H1 (cell line): ENCODE results near the gene DOCK3. TPM values are rescaled to one million over a fixed set of nuclear protein-coding genes. Genes with fewer than 3 reads are reported as not detected.

Experiments
- CBX8 ChIP-seq: fragments of 300-800, 300-1000 bp; sonication (generic); IDR thresholded peaks from 2 replicates; pipeline ENCODE4 v1.7.1; 2016; ENCODE audit warnings: low read depth, low read length, borderline replicate concordance
- CTBP2 ChIP-seq: IDR thresholded peaks from 2 replicates; pipeline ENCODE4 v1.7.0; 2011; ENCODE audit warnings: borderline replicate concordance, mild to moderate bottlenecking, moderate library complexity, mixed read lengths, low read length; ENCODE audit not compliant: insufficient read depth, insufficient read length
- EP300 ChIP-seq, 2 experiments: IDR thresholded peaks; 1 replicate in 1 of 2; 2 replicates in 1 of 2; pipeline ENCODE4 v1.6.1; 2011 to 2012; ENCODE audit warnings: low read depth in 2 of 2, low read length in 2 of 2, mild to moderate bottlenecking in 2 of 2, borderline replicate concordance in 1 of 2, inconsistent platforms in 1 of 2, moderate library complexity in 1 of 2
- EZH2 ChIP-seq: fragments of 200-600 bp; sonication (generic); IDR thresholded peaks from 2 replicates; pipeline ENCODE4 v1.7.1; 2012; ENCODE audit warnings: low read depth, mild to moderate bottlenecking, moderate library complexity, low read length, inconsistent platforms; ENCODE audit not compliant: severe bottlenecking
- GTF2F1 ChIP-seq: IDR thresholded peaks from 2 replicates; pipeline ENCODE4 v1.6.1; 2012; ENCODE audit warnings: low read depth, low read length, improper control_type of control experiment, borderline replicate concordance
- KDM5A ChIP-seq: fragments of 200-600 bp; IDR thresholded peaks from 2 replicates; pipeline ENCODE4 v1.7.1; 2012; ENCODE audit warnings: mild to moderate bottlenecking, low read length, inconsistent platforms, mixed read lengths
- NANOG ChIP-seq: IDR thresholded peaks from 2 replicates; pipeline ENCODE4 v1.6.1; 2011; ENCODE audit warnings: low read length, low read depth, mild to moderate bottlenecking, inconsistent platforms; ENCODE audit not compliant: insufficient read depth, poor library complexity, severe bottlenecking
- POU5F1 ChIP-seq: IDR thresholded peaks from 2 replicates; pipeline ENCODE4 v1.6.1; 2011; ENCODE audit warnings: low read depth, mild to moderate bottlenecking, low read length, moderate library complexity
- RNF2 ChIP-seq: fragments of 200-900, 300-1000 bp; sonication (generic); IDR thresholded peaks from 2 replicates; pipeline ENCODE4 v1.7.1; 2016; ENCODE audit warnings: borderline replicate concordance, low read depth, mild to moderate bottlenecking, antibody characterized with exemption, low read length; ENCODE audit not compliant: poor library complexity, severe bottlenecking; ENCODE audit errors: missing control alignments
- SAP30 ChIP-seq: fragments of 300-600 bp; sonication (generic); IDR thresholded peaks from 2 replicates; pipeline ENCODE4 v1.7.1; 2012; ENCODE audit warnings: low read length, moderate library complexity, mild to moderate bottlenecking, inconsistent platforms; ENCODE audit not compliant: insufficient read depth, insufficient replicate concordance
- SRF ChIP-seq: IDR thresholded peaks from 2 replicates; pipeline ENCODE4 v1.6.1; 2011; ENCODE audit warnings: mild to moderate bottlenecking, low read depth, low read length, moderate library complexity
- TAF1 ChIP-seq: IDR thresholded peaks from 2 replicates; pipeline ENCODE4 v1.6.1; 2011; ENCODE audit warnings: mild to moderate bottlenecking, low read depth, low read length
- TCF12 ChIP-seq: IDR thresholded peaks from 2 replicates; pipeline ENCODE4 v1.6.1; 2011; ENCODE audit warnings: low read depth, mild to moderate bottlenecking, low read length
- TEAD4 ChIP-seq: IDR thresholded peaks from 2 replicates; pipeline ENCODE4 v1.6.1; 2012; ENCODE audit warnings: low read depth, low read length, inconsistent platforms, mixed read lengths
- polyA plus RNA-seq, 7 experiments: library from polyadenylated mRNA; depleted of rRNA in 3 of 7; stranded (reverse) in 5 of 7; unstranded in 2 of 7; fragments of >200 nt in 5 of 7; fragments of 200-250 nt in 2 of 7; gene quantifications; 1 replicate in 5 of 7; 2 replicates in 1 of 7; 4 replicates in 1 of 7; pipeline versions ENCODE4 v1.2.1 to v1.2.3, GENCODE V29; 2011 to 2013; ENCODE audit warnings: missing spikeins in 2 of 7, mixed read lengths in 2 of 7
- total RNA-seq: library from RNA; stranded (reverse); fragmentation: NEBNext Ultra II Directional; extraction: Animal tissue kit (Norgen Biotek cat#: 25700); gene quantifications from 2 replicates; pipeline ENCODE4 v1.2.1, GENCODE V29; 2021
- TF ChIP-seq, protein P1 (sequence below): IDR thresholded peaks from 2 replicates; pipeline ENCODE4 v1.6.1; 2012; ENCODE audit warnings: inconsistent platforms

DOCK3 gene
- total and polyA plus RNA-seq, 2 of the 8 experiments (the other 6 are each of a cell fraction or from before 2014, with no cell fraction given) = 2.7 to 5.0 TPM

DNA sequence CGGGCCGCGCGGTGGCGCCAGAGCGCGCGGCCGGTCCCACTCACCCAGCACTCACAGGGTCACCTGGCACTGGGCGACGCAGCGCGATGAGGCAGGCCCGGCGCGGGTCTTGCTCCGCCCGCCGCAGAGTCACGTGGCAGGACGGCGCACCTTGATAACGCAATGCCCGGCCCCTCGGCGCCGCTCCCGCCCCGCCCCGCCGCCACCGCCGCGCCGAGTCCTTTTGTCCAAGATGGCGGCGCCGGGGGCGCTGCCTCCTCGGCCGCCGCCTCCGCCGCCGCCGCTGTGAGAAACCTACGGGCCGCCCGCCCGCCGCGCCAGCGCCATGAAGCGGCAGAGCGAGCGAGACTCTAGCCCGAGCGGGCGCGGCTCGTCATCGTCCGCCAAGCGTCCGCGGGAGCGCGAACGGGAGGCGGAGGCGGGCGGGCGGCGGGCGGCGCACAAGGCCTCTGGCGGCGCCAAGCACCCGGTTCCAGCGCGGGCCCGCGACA is 716.4 kb downstream of the DOCK3 start, which contains the start of gene RBM15B (continued):
- TF ChIP-seq RNF2 (no peak), SRF (peak; percentile 78), KDM5A (0 out of 2 replicates have a peak, but pooled peaks have one; percentile 27), CTBP2 (no peak), TEAD4 (no peak), SAP30 (no peak), EZH2 (no peak), POU5F1 (no peak), CBX8 (no peak), TAF1 (peak; percentile 89), NANOG (peak; percentile 1), GTF2F1 (no peak), EP300 (IDR thresholded peaks at IDR 0.05; ENCODE audit: borderline replicate concordance in 1 of 2, low read depth in 2 of 2, low read length in 2 of 2) (peak in 1 of 2 experiments; percentile 83; a peak in 1 of 3 replicates), TCF12 (0 out of 2 replicates have a peak, but pooled peaks have one; percentile 17)
- TF ChIP-seq, protein P1, sequence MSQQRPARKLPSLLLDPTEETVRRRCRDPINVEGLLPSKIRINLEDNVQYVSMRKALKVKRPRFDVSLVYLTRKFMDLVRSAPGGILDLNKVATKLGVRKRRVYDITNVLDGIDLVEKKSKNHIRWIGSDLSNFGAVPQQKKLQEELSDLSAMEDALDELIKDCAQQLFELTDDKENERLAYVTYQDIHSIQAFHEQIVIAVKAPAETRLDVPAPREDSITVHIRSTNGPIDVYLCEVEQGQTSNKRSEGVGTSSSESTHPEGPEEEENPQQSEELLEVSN = peak; percentile 79
